Measurements from ENCODE around the gene PRKCSH. TPM values are rescaled to one million over a fixed set of nuclear protein-coding genes. Genes with fewer than 3 reads are reported as not detected.

Gene PRKCSH
- total RNA-seq, 1 experiment from 2014 or later = 431 TPM

DNA sequence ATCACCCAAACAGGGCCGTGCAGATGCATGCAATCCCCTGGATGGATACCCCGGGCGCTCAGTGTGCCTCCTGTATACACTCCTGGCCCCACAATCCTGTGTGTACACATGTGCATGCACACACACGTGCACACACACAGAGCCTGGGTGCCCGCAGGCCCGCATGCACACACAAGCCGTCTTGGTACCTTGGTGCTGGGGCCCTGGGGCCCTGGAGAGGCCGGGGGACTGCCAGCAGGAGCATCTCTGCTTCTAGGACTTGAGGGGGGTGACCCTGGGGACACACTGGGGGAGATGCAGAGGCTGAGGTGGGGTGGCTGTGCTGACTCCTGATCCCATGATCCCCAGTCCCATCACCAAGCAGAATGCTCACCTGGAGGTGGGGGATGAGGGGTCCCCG, 35.8 kb upstream of the PRKCSH start:
- Histone ChIP-seq H3K56ac (ENCODE audit: insufficient read length, low read depth, low read length) (no peak overlapping the region), H4K20me1 (ENCODE audit: control insufficient read depth, insufficient read depth, insufficient read length) (no peaks in the 10 kb centered on the region), H3K9ac (ENCODE audit: extremely low read depth, insufficient read length, low read length) (no peak overlapping the region), H3K27me3 (ENCODE audit: insufficient read depth, low read length) (no peaks in the 10 kb centered on the region), H3K23ac (ENCODE audit: insufficient read length, low read depth, low read length) (no peak overlapping the region), H3T11ph (ENCODE audit: low read length) (no peak overlapping the region), H3K4me2 (ENCODE audit: insufficient read depth, insufficient read length, low read length) (no peak overlapping the region), H2BK20ac (ENCODE audit: low read depth, low read length, poor library complexity, severe bottlenecking) (no peak overlapping the region), H2BK120ac (ENCODE audit: low read depth, low read length, poor library complexity, severe bottlenecking) (no peak overlapping the region), H4K91ac (ENCODE audit: insufficient read length, low read depth, low read length) (no peak overlapping the region), H2AFZ (ENCODE audit: low read length) (no peak overlapping the region), H4K5ac (ENCODE audit: insufficient read length, low read depth, low read length) (no peak overlapping the region), H2BK5ac (ENCODE audit: insufficient read length, low read length) (no peak overlapping the region), H3K23me2 (ENCODE audit: insufficient read length, low read depth, low read length, poor library complexity, severe bottlenecking) (peaks cover 2% of the 10 kb centered on the region), H3K18ac (ENCODE audit: insufficient read length, low read depth, low read length) (no peak overlapping the region), H3K27ac (ENCODE audit: insufficient read length, low read depth, low read length) (no peak overlapping the region), H4K8ac (replicated peaks; ENCODE audit: insufficient read length, low read depth, low read length) (no peak overlapping the region), H3K79me2 (ENCODE audit: insufficient read depth, low read length) (no peaks in the 10 kb centered on the region), H3K4ac (ENCODE audit: low read depth, low read length) (no peak overlapping the region), H3K9me3 (ENCODE audit: control insufficient read depth, low read depth, low read length) (no peaks in the 10 kb centered on the region), H2BK15ac (ENCODE audit: low read depth, low read length) (no peak overlapping the region), H2BK12ac (ENCODE audit: insufficient read length, low read depth, low read length) (no peak overlapping the region), H3K79me1 (ENCODE audit: insufficient read depth, low read depth, low read length, poor library complexity, severe bottlenecking) (no peaks in the 10 kb centered on the region), H3K14ac (ENCODE audit: insufficient read depth, low read length) (no peak overlapping the region), H2AK5ac (ENCODE audit: insufficient read length, low read length) (no peak overlapping the region), H3K4me1 (ENCODE audit: insufficient read depth, low read length) (peaks cover 2% of the 10 kb centered on the region; the same call in 1 of the 2 replicates)
- peaks cover 4 to 6% of the 10 kb centered on the region in 2 experiments for H3K4me1 Mint-ChIP-seq
- WGBS (ENCODE audit: extremely low coverage, insufficient read length, low lambda C conversion rate) = no CpG with 5 or more reads among the region's 9 CpGs
- no peak overlapping the region for H3K4me3 Mint-ChIP-seq
- H3K36me3 Mint-ChIP-seq (ENCODE audit: insufficient read depth in 1 of 3, low read depth in 3 of 3) = peaks cover 11 to 58% (median 54%) of the 10 kb centered on the region in 3 experiments; a peak in 6 of 7 replicates
- no peaks in the 10 kb centered on the region for H3K9me3 Mint-ChIP-seq
- H3K27me3 Mint-ChIP-seq (ENCODE audit: low read depth) = no peaks in the 10 kb centered on the region
- no peak overlapping the region for H3K27ac Mint-ChIP-seq
- DNase-seq = no peak
- TF ChIP-seq, protein P1, sequence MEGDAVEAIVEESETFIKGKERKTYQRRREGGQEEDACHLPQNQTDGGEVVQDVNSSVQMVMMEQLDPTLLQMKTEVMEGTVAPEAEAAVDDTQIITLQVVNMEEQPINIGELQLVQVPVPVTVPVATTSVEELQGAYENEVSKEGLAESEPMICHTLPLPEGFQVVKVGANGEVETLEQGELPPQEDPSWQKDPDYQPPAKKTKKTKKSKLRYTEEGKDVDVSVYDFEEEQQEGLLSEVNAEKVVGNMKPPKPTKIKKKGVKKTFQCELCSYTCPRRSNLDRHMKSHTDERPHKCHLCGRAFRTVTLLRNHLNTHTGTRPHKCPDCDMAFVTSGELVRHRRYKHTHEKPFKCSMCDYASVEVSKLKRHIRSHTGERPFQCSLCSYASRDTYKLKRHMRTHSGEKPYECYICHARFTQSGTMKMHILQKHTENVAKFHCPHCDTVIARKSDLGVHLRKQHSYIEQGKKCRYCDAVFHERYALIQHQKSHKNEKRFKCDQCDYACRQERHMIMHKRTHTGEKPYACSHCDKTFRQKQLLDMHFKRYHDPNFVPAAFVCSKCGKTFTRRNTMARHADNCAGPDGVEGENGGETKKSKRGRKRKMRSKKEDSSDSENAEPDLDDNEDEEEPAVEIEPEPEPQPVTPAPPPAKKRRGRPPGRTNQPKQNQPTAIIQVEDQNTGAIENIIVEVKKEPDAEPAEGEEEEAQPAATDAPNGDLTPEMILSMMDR (conservative IDR thresholded peaks at IDR 0.05) = no peak

All from H9 (cell line).